GM12891 (cell line): ENCODE measurements around the gene P2RY14.

Experiments used
- POLR2A ChIP-seq: IDR thresholded peaks from 2 replicates; pipeline ENCODE4 v1.6.1; 2011; ENCODE audit warnings: low read depth, low read length, control low read depth
- POLR2AphosphoS5 ChIP-seq: IDR thresholded peaks from 2 replicates; pipeline ENCODE4 v1.6.1; 2011; ENCODE audit warnings: low read depth, low read length, control low read depth

GRCh38 chr3:151305060-151305774, 26.9 kb upstream of the P2RY14 start:
- TF ChIP-seq POLR2A = no peak
- no peak for TF ChIP-seq POLR2AphosphoS5
